Activated T-cell treated with anti-CD3 and anti-CD28 coated beads for 1 hour (primary cell): ENCODE data around the gene METTL26.

Source experiments
- DNase-seq: peaks from one replicate; pipeline ENCODE4 v3.0.0-alpha.2; 2020; ENCODE audit warnings: low read depth

The METTL26 gene

GRCh38 chr16:637081-638018, 1.2 kb upstream of the METTL26 start:
- peak; percentile 86 for DNase-seq

DNA sequence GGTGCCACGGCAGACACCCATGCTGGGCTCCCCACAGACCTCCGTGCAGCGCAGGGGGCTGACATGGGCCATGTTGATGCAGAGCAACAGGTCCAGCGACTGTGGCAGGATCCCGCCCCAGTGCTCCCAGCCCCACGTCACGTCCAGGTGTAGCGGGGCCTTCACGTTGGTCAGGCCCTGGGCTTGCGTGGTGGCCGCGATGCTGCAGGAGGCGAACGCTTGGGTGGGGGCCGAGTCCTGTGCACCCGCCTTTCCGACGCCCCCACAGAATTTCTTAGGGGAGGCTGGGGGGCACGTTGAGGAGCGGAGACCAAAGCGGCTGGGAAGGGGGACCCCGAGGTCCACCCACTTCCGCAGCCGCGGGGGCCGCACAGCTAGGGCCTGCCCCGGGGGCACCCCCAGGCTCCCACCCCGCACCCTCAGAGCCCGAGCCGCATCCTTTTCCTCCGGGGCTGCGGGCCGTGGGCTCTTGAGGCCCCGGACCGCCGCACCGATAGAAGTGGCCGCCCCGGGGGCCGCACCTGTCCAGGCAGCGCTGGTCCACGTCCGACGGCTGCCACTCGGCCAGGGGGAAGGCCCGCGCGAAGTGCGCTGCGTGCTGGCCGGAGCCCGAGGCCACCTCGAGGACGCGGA, 416 bp downstream of the METTL26 start:
- DNase-seq: no peak

DNA sequence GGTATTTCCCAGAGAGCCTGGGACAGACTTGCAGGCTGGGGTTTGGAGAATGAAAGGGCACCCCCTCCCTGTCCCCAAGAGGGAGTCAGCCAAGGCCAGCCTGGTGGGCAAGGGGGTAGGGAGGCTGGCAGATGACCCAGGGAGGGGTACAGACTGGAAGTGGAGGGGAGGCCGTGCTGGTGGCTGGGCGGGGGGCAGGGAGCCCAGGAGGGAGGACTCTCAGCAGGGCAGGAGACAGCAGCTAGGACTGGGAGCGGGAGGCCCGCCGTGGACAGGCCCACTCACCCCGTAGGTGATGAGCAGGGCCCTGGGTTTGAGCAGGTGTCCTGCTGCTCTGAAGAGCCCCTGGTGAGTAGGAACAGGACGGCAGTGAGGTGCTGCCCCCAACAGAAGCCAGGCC, 1.1 kb downstream of the METTL26 start:
- DNase-seq: no peak

DNA sequence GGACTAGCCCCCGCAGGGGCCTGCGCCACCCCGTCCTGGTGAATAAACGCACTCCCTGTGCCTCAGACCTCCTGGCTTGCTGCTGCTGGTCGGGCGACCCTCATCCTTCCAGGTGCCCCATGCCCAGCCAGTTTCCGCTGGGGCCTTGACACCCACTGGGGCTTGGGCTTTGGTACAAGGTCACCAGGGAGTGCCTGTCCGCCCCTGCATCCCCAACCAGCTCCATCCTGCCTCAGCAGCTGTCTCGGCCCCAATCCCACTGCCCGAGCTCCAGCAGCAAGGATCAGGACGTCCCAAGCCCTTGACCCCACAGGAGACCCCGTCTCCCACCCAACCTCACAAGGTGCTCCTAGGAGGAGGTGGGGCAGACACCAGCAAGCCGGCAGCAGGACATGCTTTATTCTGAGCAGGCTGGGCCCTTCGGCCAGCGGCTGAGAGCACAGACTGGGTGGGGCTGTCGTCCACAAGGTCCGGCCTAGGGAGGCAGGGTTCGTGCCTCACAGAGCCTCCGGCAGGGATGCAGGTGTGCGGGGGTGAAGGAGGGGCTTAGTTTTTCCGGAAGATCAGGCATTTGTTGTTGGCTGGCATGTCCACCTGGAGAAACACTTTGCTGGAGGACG, 1.9 kb downstream of the METTL26 start:
- no peak for DNase-seq

- no peak for DNase-seq
These were observed 2.6 kb downstream of the METTL26 start for GRCh38 chr16:633336-634050.

- no peak for DNase-seq
These were observed 3.4 kb downstream of the METTL26 start for GRCh38 chr16:632486-633335.

GRCh38 chr16:631808-632358, 4.2 kb downstream of the METTL26 start:
- no peak for DNase-seq

DNA sequence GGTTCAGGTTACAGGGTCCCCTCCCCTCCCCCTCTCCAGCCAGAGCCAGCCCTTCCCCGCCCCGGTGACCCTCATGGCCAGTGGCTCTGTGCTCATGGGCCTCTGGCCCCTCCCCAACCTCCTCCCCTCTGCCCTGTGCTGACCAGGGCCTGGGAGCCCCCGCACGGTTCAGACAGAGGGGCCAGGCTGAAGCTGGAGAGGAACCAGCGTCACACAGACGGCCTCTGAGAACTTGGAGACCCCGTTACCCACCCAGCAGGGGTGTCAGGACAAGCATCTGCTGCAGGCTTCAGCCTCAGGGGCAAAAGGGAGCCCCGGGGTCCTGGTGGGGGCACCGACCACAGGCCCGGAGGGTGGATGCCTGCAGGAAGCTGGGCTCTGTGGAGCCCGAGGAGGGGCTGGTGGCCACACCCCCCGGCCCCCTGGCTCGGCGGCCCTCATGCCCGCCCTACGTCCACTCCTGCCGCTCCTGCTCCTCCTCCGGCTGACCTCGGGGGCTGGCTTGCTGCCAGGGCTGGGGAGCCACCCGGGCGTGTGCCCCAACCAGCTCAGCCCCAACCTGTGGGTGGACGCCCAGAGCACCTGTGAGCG, 5.2 kb downstream of the METTL26 start, which contains the start of gene WFIKKN1:
WFIKKN1 (plus strand) TSS at position 171 of the 591 bp plus-strand sequence; CDS start at position 440, 269 bp downstream.
- no peak for DNase-seq

GRCh38 chr16:630249-630814, 5.8 kb downstream of the METTL26 start:
- DNase-seq: no peak

DNA sequence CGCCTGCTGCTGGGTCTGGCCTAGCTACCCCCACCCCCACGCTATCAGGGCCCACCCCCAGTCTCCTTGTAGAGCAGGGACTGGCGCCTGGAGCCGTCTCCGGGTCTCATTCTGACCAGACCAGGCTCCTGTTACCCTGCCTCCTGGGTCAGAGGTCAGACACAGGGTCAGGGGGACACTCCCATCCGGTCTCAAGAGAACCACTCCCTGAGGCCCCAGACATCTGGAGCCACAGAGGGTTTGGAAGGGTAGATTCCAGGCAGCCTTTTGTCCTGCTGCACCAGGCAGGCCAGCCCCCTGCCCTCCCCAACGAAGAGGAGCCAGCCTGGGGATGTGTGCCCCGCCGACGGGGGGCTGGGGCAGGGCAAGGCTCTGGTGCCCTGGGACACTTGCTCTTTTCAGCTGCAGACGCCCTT, 6.3 kb downstream of the METTL26 start:
- DNase-seq: no peak

- no peak for DNase-seq
These were observed 6.8 kb downstream of the METTL26 start for GRCh38 chr16:629185-629832.

DNA sequence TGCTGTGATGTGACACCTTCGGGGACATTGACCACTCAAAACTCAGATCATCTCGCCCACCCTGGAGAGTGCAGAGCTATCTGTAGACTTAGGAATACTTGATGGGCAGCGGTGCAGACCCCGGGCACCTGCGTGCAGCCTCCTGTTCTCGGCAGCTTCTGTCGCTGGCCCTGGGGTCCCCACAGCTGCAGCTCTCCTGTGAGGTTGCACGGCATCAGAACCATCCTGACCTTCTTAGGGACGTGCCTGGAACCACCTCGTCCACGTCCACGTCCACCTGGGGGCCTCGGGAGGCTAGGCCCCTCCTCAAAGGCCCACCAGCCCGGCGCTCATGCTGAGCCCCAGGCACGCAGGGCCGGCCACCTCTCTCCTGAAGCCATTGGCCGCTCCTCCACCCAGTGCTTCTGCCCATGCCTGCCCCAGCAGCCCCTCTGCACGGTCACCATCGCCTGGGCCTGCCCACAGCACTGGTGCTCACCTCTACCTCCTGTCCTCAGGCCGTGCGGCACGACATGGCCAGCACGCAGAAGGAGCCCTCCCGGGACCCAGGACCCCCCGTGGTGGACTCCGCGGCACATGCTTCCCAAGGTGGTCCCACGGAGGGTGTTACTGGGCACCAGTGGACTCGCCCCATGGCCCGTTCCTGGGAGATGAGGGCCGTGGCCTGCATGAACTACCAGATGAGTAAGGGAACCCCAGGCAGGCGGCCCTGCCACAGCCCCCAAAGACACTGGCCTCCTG, 7.6 kb downstream of the METTL26 start:
- no peak for DNase-seq

DNA sequence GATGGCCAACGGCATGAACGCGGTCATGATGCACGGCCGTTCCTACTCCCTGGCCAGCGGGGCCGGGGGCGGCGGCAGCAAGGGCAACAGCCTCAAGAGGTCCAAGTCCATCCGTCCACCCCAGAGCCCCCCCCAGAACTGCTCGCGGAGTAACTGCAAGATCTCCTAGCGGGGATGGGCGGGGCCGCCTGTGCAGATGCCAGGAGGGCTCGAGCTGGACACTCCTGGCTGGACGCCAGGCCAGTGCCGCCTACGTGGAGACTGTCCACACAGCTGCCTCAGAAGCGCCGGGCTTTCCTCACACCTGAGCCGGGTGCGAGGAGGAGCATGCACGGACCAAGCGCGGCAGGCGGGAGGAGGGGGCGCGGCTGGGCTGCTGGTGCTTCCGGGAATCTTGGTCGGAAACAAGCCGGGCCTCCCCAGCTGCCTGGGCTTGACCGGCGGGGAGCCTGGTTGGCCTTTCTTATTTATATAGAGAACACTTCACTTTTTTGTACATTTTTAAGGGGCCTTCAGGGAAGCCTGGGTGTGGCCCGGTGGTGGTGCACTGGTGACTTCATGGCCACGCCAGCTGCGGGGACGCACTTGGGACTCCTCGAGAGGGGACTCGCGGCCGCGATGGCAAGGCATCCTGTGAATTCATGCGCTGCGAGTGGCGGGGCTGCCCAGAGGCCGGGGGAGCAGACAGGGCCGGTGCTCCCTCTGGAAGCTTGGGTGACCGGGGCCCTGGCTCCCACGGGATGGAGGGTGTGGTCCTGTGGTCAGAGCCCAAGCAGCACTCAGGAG, 8.5 kb downstream of the METTL26 start:
- DNase-seq: no peak

GRCh38 chr16:626787-627453, 9.2 kb downstream of the METTL26 start:
- DNase-seq: no peak

- no peak for DNase-seq
These were observed 9.9 kb downstream of the METTL26 start for GRCh38 chr16:625977-626765.

DNA sequence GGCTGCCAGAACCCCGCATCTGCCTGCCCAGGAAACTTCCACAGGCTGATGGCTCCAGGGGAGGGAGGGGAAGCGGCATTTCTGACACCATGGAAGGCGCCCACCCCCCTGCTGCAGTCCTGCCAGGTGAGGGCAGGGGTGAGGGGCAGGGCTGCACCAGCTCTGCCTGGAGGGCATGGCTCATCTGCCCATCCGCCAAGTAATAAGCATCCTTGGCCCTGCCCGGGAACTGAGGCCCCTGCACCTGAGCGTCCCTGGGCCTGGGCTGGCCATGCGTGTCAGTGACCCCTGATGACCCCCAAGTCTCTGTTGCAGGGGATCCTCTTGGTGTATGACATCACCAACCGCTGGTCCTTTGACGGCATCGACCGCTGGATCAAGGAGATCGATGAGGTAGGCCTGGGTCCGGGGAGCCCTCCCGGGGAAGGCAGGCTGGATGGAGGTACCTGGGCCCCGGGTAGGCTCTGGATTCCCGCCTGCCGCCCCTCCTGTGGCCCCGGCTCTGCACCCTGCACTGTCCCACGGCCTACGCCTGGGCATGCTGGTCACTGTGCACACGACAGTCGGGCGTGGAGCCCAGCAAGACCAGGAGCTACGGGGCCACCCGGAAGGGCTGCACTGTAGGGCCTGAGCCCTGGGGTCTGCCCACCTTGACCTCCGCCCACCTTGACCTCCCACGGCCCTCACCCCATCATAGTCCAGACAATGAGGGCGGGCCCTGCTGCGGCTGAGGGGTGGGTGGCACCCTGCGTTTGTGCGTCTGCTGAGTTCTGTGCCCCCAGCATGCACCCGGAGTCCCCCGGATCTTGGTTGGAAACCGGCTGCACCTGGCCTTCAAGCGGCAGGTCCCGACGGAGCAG, 10.8 kb downstream of the METTL26 start:
- DNase-seq: no peak
